Stimulated activated CD4-positive, alpha-beta T cell treated with anti-CD3 and anti-CD28 coated beads, Interleukin-2, amount 100 ng/mL, for 48 hours (primary cell): ENCODE measurements around the gene FBXO48.
"Not testable (repeated sequence)": the region's sequence is repeated elsewhere in the genome, so short reads cannot be mapped to it uniquely, and the experiment has no call there.

ENCODE experiments used
- DNase-seq, 2 donors: peaks; one replicate each; pipeline ENCODE4 v3.0.0-alpha.2; 2020

The FBXO48 gene

DNA sequence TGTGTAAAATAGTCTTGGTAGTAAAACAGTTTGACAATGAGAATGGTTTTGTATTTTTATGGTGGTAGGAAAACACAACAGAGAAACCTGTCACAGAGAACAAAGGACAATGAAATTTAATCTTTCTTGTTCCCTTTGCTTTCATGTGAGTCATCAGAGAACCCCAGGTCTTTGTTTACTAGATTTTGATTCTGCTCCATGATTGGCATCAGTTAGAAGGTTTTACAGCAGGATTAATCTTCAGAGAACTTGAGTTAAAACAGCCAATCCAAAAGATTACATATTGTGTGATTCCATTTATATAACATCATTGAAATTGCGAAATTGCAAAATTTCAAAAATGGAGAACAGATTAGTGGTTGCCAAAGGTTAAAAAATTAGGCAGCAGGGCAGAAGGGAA, 2.8 kb upstream of the FBXO48 start:
- DNase-seq, result no peak

GRCh38 chr2:68468801-68469200, 1.7 kb upstream of the FBXO48 start:
- no peak for DNase-seq

DNA sequence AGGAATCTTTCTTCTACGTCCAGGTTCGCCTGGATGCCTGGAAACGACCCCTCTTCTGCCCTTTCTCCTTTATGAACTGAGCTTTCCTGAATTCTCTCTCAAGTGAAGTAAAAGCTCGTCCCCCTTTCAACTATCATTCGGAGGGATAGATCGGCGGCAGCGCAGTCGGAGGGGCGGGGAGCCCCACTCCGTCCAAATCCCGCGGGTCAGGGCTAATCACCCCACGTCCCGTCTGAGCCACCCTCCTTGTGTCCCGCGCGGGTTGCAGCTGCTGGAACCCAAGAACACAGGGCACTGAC, 367 bp downstream of the FBXO48 start:
- DNase-seq, result no peak

DNA sequence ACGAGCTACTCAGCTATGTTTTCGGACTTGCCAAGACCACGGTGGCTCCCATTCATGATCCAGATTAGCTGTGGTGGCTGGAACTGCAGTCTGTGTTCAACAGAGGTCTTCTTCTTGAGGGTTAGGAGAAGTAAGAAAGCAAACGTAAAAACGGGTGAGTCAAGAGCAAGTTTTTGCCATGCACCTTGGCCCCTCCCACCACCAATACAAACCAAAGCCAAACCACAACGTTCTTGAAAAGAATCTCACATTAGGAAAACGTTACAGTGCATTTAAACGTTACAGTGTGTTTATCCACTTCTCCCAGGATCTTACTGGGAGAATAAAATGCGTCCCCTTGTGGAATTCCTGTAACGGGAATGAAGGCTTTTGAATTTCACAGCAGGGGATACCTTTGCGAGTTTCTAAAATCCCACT, 725 bp downstream of the FBXO48 start:
- peak; percentile 32 to 49 for DNase-seq

GRCh38 chr2:68465081-68465916, 1.8 kb downstream of the FBXO48 start:
- peak in 1 of 2 donors; percentile 27 for DNase-seq

DNA sequence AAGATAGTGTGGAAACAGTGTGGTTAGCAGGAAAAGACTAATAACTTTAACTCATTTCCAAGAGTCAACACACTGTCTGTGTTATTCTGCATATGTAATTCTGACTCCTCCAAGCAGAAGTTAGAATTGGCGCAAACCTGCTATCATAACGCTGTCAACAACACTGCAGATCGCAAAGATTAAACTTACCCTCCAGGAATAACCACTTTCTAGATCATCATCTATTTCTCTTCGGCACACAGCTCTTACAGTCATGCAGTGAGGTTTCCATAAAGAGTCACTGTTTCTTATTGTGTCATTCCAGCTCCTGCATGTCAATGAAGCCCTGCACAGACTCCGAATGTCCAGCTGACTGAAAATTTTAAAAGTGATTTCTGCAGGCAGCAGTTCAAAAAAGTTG, 2.4 kb downstream of the FBXO48 start:
- no peak for DNase-seq

DNA sequence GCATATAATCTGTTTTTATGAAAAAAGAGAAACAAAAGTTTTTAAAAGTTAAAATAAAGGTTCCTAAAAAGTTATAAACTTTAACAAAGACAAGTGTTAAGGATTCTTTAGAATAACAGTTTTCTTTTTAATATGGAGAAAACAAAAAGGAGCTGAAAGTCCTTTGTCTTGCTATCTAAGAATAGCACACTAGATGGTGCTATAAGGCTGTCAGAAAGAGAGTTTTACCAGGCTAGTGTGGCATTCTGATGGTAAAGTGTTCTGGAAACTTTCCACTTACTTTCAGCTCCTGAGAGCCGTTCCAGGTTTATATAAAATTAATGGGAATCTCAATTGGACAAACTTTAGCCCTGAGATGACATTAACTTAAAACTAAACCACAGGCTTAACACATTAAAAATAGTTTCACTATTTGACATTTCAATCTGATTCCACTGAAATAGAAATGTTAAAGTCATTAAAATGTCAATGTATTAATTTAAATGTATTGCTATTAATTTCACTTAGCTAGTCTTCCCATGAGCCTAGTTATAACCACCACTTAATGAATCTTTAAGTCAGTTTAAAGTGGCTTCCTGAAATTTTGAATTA, 3.7 kb downstream of the FBXO48 start:
- DNase-seq, result no peak

GRCh38 chr2:68458981-68459380, 8.1 kb downstream of the FBXO48 start:
- DNase-seq, result no peak

GRCh38 chr2:68456198-68456597, 10.9 kb downstream of the FBXO48 start:
- no peak for DNase-seq

DNA sequence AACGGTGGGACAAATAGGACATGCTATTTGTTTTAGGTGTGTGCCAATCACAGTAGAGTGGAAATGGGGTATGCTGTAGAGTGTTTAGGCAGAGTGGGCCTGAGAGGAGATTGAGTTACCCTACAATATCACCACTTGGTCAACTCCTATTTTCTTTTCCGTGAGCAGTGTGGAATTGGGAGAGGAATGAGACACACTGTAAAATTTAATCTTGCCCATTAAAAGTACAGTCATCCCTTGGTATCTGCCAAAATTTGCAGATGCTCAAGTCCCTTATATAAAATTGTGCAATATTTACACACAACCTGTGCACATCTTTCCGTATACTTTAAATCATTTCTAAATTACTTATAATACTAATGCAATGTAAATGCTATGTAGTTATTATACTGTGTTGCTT, 12.4 kb downstream of the FBXO48 start:
- no peak for DNase-seq

DNA sequence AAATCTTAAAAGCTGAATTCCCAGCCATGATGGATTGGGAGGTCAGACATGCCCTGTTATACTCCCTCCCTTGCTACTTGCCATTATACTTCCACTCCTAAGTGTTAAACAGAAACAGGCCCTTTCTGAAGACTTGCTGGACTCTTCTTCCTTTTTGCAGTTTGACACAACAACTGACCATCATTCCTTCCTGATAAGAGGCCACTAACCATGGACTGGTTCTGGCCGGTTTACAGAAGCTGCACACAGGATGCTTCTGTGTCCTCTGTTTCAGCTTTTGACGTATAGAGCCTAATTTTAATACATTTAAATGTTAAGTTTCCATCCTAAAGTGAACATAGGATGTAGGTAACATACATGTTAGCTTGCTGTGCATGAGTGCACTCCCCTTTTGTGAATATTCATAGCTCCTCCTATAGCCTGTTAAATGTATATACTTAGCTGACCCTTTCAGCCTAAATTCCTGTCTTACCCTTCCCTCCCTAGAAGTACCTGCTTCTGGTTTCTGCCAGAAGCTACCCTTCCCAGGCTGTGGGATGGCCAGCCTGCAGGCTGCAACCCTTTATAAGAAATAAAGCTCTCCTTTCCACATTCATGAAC, 13.2 kb downstream of the FBXO48 start:
- DNase-seq, result no peak

DNA sequence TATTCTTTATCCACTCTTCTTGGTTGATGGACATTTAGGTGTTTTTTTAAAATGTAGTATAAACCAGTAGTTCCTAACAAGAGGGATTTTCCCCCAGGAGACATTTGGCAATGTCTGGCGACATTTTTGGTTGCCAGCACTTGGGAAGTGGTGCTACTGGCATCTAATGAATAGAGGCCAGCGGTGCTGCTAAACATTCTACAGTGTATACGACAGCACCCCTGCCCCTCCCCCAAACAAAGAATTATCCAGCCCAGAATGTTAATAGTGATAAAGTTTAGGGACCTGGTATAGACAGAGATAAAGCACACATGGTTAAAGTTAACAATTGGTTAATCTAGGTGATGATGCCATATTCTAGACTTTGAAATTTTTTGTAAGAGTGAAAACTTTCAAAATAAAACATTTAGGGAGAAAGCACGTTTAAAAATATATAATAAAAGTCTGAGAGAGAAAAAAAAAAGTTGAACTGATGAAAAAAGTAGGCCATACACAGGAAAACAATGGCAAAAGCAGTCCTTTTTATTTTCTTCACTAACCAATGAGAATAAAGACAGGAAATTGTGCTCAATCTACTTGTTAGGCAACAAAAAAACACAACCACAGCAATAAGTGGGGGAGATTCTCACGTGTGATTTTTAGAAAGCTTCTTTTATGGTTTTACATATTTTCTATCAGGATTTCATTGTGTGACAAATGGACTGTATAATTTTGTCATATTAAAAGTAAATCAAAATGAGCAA, 14.8 kb downstream of the FBXO48 start:
- DNase-seq, result no peak

DNA sequence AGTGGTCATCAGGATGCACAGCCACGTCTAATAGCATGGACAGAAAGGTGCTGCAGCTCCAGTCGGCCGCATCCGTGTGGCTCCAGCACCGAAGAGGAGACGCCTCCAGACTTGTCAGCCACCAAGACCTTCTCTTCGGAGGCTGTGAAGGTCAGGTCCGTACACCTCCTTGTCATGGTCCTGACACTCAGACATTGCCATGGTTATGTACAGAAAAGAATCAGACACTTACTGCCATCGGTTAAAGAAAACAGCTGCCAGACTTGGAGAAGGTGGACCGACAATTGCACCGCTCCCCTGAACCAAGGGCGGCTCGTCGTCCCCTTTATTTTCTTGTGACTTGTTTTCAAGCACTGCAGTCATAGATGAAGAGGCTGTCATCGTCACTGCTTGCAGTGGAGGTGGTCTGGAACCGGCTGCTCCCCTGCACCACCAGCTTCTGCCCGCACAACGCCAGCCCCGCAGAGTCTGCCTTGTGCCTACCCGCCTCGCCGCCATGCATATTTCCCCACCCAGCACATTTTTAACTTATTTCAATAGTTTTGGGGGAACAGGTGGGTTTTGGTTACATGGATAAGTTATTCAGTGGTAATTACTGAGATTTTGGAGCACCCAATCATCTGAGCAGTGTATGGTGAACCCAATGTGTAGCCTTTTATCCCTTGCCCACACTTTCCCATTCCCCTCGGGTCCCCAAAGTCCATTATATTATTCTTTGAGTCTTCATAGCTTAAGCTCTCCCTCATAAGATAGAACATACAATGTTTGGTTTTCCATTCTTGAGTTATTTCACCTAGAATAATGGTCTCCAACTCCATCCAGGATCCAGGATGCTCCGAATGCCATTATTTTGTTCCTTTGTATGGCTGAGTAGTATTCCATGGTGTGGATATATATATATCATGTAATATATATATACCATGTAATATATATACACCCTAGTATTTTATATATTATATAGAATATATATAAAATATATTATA, 18.1 kb downstream of the FBXO48 start:
- no peak for DNase-seq

- no peak for DNase-seq
Measured at GRCh38 chr2:68447118-68447517, 20.0 kb downstream of the FBXO48 start.

DNA sequence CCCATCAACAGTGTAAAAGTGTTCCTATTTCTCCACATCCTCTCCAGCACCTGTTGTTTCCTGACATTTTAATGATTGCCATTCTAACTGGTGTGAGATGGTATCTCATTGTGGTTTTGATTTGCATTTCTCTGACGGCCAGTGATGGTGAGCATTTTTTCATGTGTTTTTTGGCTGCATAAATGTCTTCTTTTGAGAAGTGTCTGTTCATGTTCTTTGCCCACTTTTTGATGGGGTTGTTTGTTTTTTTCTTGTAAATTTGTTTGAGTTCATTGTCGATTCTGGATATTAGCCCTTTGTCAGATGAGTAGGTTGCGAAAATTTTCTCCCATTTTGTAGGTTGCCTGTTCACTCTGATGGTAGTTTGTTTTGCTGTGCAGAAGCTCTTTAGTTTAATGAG, 20.7 kb downstream of the FBXO48 start:
- not testable (repeated sequence) for DNase-seq

- DNase-seq, result no peak
Measured at GRCh38 chr2:68441994-68442322, 25.1 kb downstream of the FBXO48 start.

DNA sequence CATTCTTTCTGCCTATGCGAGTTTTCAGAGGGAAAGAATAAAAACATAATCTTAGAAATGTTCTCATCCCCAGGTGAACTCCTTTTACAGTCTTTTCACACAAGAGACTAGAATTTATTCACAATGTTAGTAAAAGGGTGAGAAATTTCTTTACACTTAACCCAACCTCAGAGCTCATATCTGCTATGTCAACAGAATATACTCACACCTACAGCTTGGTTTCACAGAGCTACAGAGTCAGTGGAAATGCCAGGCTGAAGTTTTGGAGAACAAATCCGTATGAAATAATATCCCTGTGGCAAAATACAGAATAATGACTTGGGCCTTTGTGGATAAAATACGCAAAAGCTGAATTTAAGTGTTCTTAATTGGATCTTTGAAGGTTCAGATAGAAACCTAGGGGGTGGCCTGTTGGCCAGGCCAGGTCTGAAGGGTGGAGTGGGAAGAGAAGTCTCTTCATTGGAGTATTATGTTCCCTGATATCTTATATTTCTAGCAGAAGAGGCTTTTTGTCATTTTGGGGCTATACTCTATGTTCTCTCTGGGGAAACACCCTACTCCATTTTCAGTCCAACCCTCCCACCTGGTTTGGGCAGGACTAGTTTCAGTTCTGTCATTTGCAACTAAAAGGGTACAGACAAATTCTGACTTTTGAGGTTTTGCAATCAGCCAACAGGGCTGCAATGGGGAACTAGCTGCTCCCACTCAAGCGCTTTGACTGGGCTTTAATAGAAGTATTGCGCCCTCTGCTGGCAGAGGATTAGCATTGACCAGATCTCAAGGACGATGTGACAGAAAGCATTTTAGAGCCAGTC, 25.7 kb downstream of the FBXO48 start:
- peak; percentile 84 to 88 for DNase-seq

- DNase-seq, result no peak
Measured at GRCh38 chr2:68438455-68439303, 28.4 kb downstream of the FBXO48 start.

DNA sequence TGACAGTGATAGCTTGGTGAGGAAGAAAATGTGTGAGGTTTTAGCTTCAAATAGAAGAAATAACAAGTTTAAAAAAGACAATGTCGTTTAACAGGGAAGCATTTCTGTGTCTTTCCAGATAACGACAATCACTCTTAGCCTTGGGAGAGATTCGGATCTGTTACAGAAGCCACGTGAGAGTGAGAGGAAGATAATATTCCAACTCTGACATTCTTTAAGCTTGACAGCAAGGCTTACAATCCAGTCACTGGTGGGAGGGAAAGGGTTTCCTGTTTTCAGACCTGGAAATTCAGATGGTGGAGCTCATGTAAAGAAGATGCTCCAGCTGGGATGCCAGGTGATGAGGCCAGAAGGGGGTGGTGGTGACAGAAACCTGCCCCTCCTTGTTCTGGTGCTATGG, 30.8 kb downstream of the FBXO48 start:
- DNase-seq, result no peak

GRCh38 chr2:68435615-68436014, 31.5 kb downstream of the FBXO48 start:
- no peak for DNase-seq

- no peak for DNase-seq
Measured at GRCh38 chr2:68434981-68435380, 32.1 kb downstream of the FBXO48 start.
